NCI-H1048 (cell line): ENCODE results near the gene IFITM2.
"Not testable (repeated sequence)": the region's sequence is repeated elsewhere in the genome, so short reads cannot be mapped to it uniquely, and the experiment has no call there.

ENCODE experiments used
- DNase-seq: peaks from one replicate; lab custom pipeline; 2025; lab: John Stamatoyannopoulos, UW

IFITM2 gene

DNA sequence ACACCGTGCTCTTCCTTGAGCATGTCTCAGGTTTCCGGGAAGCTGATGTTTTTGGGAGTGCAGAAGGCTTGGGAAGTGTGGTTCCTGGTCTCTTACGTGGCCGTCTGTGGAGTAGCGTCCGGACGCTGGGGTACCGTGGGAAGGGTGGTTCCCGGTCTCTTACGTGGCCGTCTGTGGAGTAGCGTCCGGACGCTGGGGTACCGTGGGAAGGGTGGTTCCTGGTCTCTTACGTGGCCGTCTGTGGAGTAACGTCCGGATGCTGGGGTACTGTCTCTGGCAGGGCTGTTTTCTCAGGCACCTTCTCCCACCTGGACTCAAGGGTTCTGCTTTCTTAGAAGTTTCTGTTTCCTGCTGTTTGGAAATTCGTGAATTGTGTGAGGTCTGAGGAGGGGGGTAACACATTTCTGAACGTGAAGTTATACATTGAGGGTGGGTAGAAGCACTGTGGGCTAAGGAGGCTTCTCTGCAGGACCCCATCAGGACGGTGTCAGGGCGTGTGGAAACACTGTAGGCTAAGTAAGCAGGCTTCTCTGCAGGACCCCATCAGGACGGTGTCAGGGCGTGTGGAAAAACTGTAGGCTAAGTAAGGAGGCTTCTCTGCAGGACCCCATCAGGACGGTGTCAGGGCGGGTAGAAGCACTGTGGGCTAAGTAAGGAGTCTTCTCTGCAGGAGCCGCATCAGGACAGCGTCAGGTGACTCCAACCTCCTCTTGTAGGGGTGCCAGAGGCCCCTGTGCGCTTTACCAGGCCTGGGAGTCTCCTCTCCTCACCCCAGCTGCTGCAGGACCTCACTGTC, 18.4 kb downstream of the IFITM2 start:
- no peak for DNase-seq

DNA sequence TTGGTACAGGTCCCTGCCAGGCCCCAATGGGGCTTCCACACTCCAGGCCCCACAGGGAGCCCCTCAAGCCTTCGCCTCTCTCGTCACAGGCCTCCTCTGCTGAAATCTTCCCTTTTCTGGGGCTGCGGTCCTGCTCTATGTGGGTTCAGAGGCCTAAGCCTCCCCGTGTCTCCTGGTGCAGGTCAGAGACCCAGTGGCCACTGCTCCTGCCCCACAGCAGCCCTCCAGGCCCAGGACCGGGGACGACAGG, 18.9 kb downstream of the IFITM2 start:
- no peak for DNase-seq

DNA sequence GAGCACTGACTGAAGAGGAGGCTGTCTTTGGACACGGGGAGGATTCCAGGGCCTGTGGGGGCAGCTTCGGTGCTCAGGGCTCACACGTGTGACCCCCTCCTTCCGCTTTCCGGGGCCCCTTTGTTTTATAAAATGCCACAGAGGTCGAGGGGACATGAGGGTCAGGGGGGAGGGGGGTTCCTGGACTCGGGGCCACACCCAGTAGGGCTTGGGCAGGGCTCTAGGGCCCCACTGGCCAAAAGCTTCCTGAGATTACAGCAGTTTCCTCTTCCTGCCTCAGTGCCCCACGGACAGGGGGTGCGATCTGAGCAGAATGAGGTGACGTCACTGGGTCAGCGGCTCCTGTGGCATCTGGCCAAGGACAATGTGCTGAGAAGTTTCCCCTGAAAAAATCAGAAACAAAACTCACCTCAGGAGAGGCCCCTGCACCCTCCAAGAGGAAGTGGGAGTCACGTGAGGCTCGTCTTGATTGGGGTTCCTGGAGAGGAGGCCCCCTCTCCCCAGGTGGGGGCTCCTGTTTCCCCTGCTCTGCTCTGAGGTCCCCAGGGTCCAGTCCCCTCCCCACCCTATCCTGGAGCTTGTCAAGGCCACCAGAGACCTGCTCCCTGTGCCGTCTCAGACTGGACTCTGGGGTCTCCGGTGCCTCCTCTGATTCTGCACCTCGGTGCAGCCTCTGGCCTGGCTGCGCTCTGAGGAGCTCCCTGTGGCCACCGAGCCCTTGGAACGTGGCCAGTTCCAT, 19.4 kb downstream of the IFITM2 start:
- no peak for DNase-seq

DNA sequence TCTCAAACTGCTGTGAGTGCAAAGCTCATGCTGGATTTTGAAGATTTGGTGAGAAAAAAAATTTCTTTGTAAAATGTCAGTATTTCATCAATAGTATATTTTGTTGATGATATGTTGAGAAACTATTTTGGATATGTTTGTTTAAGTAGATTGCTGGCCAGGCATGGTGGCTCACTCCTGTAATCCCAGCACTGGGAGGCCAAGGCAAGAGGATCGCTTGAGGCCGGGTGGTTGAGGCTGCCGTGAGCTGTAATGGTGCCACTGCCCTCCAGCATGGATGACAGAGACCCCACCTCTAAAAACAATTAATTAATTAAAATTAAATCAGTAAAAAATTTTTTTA, 19.9 kb downstream of the IFITM2 start:
- DNase-seq, result no peak

DNA sequence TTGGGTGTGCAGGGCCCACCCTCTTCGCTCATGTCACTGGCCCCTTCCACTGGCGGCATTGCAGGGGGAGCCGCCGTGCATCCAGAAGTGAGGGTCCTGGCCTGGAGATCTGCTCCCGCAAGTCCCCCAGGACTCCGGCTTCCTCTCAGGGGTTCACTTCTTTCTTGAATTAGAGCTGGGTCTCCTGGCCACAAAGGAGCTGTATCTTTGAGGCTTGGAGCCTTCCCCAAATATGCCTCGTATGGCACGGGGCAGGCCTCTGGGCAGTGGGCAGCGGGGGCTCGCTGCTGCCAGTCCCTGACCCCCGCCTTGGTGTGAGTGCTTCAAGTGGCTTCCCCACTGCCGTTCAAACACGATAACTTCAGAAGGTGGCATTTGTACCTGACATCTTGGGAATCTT, 20.4 kb downstream of the IFITM2 start:
- DNase-seq, result no peak

DNA sequence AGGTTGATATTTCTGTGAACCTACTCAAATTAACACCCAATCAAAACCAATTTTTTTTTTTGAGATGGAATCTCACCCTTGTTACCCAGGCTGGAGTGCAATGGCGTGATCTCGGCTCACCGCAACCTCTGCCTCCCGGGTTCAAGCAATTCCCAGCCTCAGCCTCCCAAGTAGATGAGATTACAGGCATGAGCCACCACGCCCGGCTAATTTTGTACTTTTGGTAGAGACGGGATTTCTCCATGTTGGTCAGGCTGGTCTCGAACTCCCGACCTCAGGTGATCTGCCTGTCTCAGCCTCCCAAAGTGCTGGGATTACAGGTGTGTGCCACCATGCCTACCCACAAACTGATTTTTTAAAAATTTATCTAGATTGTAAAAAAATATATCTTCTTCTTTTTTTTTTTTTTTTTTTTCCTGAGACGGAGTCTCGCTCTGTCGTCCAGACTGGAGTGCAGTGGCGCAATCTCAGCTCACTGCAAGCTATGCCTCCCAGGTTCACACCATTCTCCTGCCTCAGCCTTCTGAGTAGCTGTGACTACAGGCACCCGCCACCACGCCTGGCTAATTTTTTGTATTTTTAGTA, 21.0 kb downstream of the IFITM2 start:
- DNase-seq, result not testable (repeated sequence)

DNA sequence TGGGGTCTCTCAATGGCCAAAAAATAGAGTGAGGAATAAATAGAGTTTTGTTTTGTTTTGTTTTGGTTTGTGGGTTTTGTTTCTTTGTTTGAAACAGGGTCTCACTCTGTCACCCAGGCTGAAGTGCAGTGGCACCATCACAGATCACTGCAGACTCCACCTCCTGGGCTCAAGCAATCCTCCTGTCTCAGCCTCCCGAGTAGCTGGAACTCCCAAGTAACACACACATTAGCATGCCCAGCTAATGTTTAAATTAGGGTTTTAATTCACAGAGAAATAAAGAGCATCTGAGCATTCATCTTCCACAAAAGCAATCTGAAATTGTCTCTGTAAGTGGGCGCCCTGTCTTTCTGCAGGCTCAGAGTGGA, 22.3 kb downstream of the IFITM2 start:
- DNase-seq, result no peak

DNA sequence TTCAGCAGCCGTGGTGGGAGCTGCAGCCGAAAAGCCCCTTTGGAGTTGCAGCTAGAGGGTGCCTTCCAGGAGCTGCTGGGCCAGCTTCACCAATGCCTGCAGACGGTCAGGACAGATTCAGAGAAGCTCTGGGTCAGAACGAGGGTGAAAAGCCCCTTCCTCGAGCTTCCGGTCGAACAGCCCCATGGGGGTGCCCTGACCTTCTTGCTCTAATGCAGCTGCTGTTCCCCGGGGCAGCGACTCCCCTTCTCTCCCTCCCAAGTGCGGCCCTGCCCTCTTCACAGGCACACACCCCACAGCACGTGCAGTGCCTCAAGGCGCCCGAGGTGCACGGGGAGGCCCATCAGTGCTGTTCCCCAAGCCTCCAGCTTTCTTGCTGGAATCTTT, 22.7 kb downstream of the IFITM2 start:
- no peak for DNase-seq

DNA sequence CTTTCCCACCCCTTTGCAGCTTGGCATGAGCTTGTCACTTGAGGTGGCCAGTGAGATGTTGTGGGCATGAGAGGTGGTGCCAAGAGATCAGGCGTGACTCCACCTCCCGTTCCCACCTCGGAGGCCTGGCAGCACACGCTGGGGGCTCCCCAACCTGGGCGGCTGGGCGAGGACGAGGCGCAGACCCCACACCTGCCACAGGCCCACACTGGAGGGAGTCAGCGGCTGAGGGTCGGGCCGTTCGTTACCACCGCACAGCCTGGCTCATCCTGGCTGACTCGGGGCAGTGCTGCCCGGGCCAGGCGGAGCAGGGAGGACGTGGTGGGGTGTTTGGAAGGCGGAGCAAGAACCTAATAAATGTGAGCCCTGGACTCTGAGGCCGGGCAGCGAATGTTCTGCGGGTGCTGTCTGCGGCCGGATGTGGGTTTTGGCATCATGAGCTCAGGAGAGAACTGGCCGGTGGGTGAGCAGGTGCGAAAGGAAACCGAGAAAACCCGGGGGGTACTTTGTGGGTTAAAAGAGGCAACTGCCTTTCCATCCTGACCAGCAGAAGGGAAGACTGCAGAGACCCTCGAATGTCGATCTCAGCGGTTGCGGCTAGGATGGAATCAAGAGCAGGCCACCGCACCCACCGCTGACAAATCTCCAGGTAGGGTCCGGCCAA, 23.2 kb downstream of the IFITM2 start:
- DNase-seq, result no peak

DNA sequence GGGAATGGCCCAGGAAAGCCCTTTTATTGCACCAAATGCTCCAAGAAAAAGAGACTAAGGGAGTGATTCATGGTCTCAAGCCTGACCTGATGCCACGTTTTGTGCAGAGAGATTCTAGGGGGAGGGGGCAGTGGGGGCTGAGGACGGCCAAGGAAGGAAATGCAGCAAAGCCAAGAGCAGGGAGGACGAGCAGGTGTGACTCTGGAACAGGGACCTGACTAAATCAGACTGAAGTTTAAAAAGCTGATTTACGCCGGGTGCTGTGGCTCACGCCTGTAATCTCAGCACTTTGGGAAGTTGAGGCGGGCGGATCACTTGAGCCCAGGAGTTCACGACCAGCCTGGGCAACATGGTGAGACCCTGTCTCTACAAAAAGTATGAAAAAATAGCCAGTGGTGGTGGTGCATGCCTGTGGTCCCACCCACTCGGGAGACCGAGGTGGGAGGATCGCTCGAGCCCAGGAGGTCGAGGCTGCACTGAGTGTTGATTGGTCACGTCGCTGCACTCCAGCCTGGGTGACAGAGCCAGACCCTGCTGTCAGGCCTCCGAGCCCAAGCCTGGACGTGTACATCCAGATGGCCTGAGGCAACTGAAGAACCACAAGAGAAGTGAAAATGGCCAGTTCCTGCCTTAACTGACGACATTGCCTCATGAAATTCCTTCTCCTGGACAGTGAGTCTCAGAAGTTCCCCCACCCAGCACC, 23.9 kb downstream of the IFITM2 start:
- DNase-seq, result no peak

DNA sequence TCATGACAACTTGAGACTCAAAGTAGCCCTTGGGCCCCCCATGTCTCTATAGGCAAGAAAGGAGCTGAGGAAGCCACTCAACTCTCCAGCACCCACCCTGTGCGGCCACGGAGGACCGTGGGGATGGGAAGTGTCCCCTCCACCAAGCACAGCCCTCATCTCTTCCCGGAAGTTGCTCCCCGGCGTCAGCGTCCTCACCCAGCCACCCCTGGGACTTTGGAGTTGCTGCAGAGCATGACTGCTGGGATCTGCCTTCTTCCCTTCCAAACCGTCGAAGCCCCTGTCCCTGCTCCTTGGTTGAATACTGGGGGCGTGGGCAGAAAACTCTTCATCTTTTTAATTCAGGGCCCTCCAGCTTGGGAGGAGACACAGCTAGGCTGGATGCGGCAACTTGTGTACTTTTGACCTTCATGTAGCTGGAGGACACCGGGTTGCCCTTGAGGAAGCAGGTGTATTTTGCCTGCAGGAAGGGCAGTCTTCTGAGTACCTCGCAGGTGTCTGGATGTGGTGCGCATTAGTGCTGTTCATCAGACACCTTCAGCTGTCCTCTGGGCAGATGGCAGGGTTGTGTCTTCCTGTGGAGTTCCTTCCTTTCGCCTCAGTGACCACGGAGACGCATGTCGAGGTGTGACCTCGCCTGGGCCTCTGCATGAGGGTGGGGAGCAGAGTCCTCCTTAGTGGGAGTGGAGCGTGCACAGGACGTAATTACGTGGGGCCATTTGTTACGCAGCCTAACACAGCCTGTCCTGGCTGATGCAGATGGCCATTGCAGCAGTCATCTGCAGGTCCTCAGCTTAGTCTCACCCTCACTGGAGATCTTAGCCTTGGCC, 25.2 kb downstream of the IFITM2 start:
- DNase-seq, result no peak

DNA sequence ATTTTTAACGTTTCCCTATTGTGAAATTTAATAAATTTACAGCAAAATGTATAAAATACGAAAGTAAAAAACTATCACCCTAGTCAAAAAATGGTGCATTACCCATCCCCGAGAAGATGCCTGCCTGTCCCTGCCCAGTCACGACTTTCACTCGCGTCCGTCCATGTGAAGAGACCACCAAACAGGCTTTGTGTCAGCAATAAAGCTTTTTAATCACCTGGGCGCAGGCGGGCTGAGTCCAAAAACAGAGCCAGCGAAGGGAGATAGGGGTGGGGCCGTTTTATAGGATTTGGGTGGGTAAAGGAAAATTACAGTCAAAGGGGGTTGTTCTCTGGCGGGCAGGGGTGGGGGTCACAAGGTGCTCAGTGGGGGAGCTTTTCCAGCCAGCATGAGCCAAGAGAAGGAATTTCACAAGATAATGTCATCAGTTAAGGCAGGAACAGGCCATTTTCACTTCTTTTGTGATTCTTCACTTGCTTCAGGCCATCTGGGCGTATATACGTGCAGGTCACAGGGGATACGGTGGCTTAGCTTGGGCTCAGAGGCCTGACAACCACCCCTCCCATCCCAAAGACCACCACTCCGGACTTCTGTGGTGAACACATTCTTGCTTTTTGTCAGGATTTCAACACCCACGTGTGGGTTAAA, 26.1 kb downstream of the IFITM2 start:
- DNase-seq, result not testable (repeated sequence)

DNA sequence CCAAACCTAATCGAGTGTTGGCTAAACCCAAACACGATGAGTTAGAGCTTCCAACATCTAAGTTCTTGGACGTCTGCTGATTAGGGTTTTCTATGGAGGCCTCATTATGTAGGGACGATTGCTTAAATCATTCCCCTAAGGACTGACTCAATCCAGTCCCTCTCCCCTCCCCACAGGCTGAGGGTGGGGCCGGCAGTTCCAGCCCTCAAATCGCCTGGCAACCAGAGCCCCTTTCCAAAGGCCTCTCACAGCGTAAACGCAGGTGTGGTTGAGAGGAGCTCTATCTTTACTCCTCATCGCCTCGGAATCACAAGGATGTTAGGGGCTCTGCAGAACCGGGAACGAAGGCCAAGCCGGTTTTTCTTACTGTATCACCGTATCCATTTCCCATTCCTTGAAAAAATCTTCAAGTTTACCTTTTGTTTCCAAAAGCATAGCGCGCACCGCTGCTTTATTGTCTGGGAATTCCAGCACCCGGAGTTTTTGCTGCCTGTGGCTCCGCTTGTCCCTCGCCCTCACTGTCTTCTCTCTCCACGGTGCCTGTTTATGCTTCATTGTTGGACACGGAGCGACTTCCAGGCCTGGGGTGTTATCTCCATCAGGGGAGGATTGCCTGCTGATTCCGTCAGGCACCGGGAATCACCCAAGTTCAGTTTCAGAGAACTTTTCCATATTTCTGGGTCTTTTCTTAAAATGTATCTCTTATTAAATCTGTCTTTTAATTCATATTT, 26.8 kb downstream of the IFITM2 start:
- no peak for DNase-seq

DNA sequence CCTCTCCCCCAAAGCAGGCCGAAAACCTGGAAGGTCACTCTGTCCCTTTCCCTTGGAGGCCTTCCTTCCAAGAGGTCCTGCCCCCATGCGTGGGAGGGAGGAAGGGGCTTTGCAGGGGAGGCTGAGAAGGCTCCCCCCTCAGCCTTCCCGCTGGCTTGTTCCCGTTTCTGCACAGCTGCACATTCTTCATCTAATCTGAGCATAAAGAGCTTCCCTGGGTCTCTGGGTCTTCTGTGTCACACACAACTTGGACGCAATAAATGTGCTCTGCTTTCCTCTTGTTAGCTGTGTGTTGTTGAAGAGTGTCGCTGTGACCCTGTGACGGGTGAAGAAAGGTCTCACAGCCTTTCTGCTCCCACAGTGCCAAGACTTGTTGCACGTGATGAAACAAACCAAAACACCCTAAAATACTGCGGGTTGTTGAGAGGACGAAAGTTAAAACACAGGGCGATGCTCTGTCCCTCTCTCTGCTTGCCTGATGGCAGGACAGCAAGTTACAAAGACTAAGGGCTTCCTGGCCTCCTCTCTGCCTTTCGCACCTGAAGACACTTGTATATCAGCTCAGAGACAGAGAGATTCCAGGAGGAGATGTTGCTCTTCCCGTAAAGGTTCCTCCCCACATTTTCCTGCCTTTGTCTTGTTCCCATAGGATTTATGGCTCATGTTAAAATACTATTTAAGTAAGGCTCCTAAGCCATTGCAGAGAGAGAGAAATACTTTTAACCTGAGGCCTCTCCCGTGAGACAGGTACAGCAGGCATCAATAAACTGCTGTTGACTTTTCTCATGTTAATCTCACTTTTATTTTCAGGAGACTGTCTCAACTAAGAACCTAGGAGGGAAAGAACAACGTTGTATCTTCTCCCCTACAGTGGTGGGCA, 28.4 kb downstream of the IFITM2 start:
- no peak for DNase-seq

DNA sequence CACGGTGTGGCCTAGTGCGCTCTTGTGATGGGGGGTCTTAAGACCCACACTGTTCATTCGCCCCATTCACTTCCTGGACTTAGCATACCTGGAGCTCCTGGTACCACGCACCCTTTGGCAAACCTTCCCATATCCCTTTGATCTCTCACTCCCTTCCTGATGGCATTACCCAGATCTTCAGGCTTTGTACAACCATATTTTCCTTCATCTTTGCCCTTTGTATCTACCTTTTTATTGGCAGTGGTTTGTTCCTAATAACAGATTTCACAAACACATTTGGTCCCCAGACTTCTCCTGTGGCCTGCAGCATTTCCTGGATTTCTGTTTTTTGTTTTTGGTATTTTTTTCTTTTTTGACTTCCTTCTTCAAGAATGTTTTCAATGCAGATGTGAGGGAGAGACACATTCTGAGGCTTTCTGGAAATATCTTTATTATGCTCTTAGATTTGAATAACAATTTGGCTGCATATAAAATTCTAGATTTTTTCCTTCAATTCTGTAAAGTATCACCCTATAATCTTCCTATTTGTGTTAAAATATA, 29.1 kb downstream of the IFITM2 start:
- DNase-seq, result no peak

DNA sequence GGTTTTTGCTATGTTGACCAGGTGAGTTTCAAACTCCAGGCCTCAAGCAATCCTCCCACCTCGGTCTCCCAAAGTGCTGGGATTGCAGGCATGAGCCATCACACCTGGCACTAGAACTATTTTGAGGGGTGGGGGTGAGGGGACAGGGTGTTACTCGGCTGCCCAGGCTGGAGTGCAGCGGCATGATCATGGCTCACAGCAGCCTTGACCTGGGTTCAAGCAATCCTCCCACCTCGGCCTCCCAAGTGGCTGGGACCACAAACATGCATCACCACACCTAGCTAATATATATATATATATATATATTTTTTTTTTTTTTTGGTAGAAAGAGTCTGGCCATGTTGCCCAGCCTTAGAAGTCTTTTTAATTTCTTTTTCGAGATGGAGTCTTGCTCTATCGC, 30.1 kb downstream of the IFITM2 start:
- no peak for DNase-seq

DNA sequence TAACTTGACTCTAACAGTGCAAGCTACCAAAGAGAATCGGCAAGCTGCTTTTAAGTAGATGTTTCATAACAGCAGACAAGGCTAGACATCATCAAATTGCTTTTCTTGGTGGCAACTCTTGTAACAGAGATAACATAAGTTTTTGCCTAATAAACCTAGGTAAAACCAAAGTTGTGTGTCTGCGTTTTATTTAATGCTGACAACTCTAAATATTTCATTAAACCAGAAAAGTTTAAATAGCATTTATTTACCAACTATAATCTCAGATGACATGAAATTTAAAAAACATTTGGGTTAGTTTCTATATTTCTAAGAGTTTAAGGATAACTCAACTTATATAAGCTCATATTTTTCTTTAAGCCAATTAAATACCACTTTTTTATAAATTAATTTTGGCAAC, 32.3 kb downstream of the IFITM2 start:
- no peak for DNase-seq

DNA sequence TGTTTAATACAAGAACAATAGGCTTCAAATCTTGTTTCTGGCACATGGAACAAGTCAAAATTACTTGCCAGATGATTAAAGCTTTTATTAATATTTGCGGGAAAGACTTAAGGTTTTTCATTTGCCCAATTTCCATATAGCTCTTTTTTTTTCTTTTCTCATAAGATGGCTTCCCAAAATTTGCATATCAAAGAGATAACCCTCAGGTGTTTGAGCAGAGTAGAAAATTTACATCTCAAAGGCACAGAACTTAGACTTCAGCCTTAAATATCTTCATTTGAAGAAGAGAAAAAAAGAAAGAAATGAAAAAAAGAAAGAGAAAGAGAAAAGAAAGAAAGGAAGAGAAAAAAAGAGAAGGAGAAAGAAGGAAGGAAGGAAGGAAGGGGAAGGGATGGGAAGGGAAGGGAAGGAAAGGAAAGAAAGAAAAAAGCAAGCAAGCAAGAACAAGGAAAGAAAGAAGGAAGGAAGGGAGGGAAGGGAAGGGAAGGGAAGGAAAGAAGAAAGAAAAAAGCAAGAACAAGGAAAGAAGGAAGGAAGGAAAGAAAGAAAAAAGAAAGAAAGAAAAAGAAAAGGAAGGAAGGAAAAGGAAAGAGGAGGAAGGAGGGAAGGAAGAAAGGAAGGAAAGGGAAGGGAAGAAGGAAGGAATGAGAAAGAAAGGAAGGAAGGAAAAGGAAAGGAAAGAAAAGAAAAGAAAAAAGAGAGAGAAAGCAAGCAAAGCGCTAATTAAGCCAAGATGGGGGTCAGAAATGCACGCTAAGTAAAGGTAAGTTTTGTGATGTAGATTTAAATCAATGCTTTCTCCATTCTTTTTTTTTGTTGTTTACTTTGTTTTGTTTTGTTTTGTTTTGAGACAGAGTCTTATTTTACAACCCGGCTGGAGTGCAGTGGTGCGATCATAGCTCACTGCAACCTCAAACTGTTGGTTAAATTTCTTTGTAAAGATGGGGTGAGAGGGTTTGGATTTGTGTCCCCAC, 33.2 kb downstream of the IFITM2 start:
- no peak for DNase-seq
